Measurements from ENCODE around the gene LGALS9.

LGALS9 gene

GRCh38 chr17:27630607-27631410 is at the start of gene LGALS9:
TSS of gene LGALS9 (plus strand) at chr17:27631188. CDS start at chr17:27631266, 78 bp downstream.
- DNase-seq, result no peak

- no peak for DNase-seq
These were observed 48.3 kb upstream of the LGALS9 start for GRCh38 chr17:27582696-27583095.

- no peak for DNase-seq
These were observed 45.8 kb upstream of the LGALS9 start for GRCh38 chr17:27585153-27585681.

- no peak for DNase-seq
These were observed 45.2 kb upstream of the LGALS9 start for GRCh38 chr17:27585792-27586191.

- DNase-seq, result peak; percentile 94
These were observed 44.7 kb upstream of the LGALS9 start for GRCh38 chr17:27586203-27586721.

- no peak for DNase-seq
These were observed 42.6 kb upstream of the LGALS9 start for GRCh38 chr17:27588354-27588753.

GRCh38 chr17:27590864-27591263 is 40.1 kb upstream of the LGALS9 start:
- DNase-seq, result no peak

- no peak for DNase-seq
These were observed 39.0 kb upstream of the LGALS9 start for GRCh38 chr17:27591986-27592385.

GRCh38 chr17:27593232-27593856 is 37.6 kb upstream of the LGALS9 start:
- no peak for DNase-seq

GRCh38 chr17:27593857-27594255 is 37.1 kb upstream of the LGALS9 start:
- no peak for DNase-seq

- no peak for DNase-seq
These were observed 35.8 kb upstream of the LGALS9 start for GRCh38 chr17:27595208-27595607.

GRCh38 chr17:27596096-27596495 is 34.9 kb upstream of the LGALS9 start:
- no peak for DNase-seq

GRCh38 chr17:27596566-27597187 is 34.3 kb upstream of the LGALS9 start:
- DNase-seq, result no peak

- DNase-seq, result no peak
These were observed 33.8 kb upstream of the LGALS9 start for GRCh38 chr17:27597188-27597580.

- DNase-seq, result no peak
These were observed 33.1 kb upstream of the LGALS9 start for GRCh38 chr17:27597783-27598320.

- no peak for DNase-seq
These were observed 32.5 kb upstream of the LGALS9 start for GRCh38 chr17:27598337-27599050.

GRCh38 chr17:27600471-27600870 is 30.5 kb upstream of the LGALS9 start:
- DNase-seq, result no peak

GRCh38 chr17:27601069-27601974 is 29.7 kb upstream of the LGALS9 start:
- peak; percentile 90 for DNase-seq

- no peak for DNase-seq
These were observed 29.0 kb upstream of the LGALS9 start for GRCh38 chr17:27601975-27602302.

GRCh38 chr17:27602721-27603420 is 28.1 kb upstream of the LGALS9 start:
- peak; percentile 92 for DNase-seq

GRCh38 chr17:27603421-27603770 is 27.6 kb upstream of the LGALS9 start:
- DNase-seq, result no peak
